HS-5 (cell line): ENCODE results near the gene PIK3R6.
A peak's percentile ranks its signal among the peaks of the same experiment; 100 is the strongest.

Experiments
- DNase-seq: peaks from one replicate; pipeline ENCODE4 v3.0.0-alpha.2; 2012; ENCODE audit warnings: low read depth

Gene PIK3R6

GRCh38 chr17:8797621-8798175, 69.8 kb downstream of the PIK3R6 start:
- no peak for DNase-seq

GRCh38 chr17:8794636-8795035, 72.8 kb downstream of the PIK3R6 start:
- DNase-seq = no peak

GRCh38 chr17:8793649-8794048, 73.8 kb downstream of the PIK3R6 start:
- DNase-seq = no peak

GRCh38 chr17:8792646-8793045, 74.8 kb downstream of the PIK3R6 start:
- DNase-seq = no peak

DNA sequence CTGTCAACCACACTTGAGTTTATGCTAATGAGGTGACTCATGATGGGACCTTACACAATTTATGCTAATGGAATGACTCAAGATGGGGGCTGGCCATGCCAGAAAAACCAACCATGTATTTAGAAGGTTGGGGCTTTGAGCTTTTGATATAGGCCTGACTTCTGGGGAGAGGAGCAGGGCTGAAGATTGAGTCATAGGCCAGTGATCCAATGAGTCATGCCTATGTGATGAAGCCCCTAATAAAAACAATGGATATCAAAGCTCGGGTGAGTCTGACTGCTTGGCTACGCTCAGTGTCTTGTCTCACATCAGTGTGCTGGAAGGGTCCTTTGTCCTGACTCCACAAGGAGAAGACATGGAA, 75.6 kb downstream of the PIK3R6 start:
- DNase-seq = peak; percentile 64

DNA sequence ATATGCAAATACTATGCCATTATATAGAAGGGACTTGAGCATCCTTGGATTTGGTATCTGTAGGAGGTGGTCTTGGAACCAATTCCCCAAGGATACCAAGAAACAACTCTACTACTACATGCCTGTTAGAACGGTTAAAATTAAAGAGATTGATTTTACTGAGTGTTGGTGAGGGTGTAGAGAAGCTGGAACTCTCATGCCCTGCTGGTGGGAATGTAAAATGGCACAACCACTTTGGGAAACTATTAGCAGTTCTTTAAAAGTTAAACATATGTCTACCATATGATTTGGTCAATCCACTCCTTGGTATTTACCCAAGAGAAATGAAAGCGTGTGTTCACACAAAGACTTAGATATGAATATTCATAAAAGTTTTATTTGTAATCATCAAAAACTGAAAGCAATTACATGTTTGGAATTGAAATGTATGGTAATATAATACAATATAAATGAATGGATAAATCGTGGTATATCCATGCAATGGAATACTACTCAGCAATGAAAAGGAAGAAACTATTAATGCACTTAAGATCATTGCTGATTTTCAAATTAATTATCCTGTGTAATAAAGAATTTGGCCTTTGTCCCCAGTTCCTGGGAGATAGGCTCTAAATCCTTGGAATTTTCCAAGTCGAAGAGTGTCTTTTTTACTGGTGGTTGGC, 76.1 kb downstream of the PIK3R6 start:
- DNase-seq = no peak

DNA sequence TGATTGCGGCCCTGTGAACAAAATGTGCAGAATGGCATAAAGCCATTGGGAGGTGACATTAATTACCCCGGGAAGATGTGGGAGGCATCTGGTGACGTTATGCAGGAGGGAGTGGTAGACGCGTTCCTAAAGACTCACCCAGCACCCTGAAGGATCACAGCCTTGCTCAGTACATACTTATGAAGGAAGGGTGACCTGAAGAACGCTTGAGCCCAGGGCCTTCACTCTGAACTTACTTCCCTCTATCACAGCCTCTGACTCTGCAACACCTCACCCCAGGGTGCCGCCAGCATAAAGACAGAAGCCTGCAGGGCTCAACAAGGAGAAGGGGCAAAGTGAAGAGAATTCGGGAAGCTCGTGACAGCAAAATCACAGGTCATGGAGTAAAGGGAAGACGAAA, 77.7 kb downstream of the PIK3R6 start:
- DNase-seq = no peak

DNA sequence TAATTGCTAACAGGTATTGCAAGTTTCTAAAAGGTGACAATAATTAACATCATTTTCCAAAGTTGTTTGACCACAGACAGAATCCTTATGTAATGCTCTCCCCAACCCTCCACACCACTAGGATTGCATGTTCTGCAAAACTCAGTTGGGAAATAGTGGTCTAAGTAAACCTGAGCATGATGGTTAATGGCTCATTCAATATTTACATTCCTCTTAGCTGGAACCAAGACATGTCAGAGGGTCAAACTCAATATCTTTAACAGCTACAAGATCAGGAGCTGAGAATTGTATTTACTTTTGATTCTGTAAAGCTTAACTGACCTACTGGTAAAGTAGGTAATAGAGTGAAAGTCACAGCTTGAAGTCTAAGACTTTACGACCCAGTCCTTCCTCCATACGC, 78.5 kb downstream of the PIK3R6 start:
- no peak for DNase-seq

GRCh38 chr17:8785547-8786413, 81.7 kb downstream of the PIK3R6 start:
- peak; percentile 14 for DNase-seq

GRCh38 chr17:8782176-8782575, 85.3 kb downstream of the PIK3R6 start:
- no peak for DNase-seq

DNA sequence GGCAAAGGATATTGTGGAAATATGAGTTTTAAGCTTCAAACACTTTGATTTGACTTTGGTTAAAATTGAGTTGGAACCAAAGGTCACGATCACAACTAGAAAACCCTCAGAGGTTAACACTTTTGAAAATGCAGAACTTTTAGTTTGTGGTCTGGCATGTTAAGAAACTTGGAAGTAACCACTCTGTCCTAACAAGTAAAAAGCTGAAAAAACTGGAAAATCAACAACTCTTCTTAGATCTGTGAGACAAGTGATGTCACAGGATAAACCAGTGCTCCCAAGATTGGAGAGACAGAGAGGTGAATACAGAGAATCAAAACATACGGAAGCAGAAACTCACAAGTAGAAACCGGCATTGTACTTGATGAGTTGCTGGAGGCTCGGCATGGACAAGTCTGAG, 85.7 kb downstream of the PIK3R6 start:
- DNase-seq = no peak

DNA sequence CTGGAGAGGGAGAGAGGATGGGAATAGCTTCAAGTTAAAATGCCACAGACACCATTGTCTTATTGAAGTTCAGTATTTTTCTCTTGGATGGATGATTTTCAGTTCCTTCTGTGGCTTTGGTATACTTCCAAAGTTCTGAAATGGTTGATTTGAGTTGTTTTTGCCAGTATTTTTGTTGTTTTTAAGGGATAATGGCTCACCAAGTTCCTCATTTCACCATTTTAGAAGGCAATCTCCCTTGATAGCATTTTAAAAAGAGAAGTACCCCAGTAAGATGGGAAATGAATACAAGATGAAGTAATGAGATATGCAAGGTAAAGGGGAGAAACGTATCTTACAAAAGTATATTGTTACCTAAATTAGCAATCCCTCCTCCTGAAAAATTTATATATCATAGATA, 90.6 kb downstream of the PIK3R6 start:
- DNase-seq = no peak

DNA sequence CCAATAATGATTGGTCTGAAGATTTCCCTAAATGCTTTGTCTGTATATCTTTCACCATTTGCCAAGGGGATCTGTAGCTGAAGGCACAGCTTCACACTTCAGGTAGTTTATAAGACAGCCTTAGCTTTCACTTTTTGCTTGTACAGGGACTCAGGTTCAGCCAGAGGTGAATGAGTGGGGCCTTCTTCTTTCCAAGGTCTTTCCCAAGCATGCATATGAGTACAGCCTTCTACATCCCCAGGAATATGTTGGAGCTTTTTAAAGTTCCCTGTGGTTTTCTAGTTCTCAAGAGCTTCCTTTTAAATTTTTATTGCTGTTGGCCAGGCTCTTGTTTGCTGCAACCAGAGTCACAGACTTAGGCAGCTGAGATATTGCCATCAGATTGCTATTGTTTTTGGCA, 91.2 kb downstream of the PIK3R6 start:
- no peak for DNase-seq

DNA sequence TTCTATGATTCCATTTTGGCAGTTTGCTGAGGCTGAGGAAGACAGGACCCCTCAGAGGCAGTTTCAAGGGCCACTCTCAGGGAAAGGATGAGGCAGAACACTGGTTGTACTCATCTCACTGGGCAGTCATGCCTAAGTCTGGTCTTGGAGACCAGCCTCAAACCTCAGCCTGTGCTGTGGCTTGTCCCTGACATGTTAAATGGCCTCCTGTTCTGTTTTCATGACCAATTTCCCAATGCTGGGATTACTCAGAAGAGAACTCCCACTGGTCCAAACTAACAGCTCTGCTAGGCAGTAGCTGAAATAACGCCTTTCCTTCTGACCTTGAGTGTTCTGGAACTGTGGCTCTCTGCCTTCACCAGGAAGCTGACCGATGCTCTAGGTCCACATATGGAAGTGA, 100.7 kb downstream of the PIK3R6 start:
- DNase-seq = no peak

DNA sequence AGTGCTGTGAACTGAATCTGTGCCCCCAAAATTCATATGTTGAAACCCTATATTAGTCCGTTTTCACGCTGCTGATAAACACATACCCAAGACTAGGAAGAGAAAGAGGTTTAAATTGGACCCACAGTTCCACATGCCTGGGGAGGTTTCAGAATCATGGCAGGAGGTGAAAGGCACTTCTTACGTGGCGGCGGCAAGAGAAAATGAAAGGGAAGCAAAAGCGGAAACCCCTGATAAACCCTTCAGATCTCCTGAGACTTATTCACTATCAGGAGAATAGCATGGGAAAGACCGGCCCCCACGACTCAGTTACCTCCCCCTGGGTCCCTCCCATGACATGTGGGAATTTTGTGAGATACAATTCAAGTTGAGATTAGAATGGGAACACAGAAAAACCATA, 105.5 kb downstream of the PIK3R6 start:
- DNase-seq = no peak

DNA sequence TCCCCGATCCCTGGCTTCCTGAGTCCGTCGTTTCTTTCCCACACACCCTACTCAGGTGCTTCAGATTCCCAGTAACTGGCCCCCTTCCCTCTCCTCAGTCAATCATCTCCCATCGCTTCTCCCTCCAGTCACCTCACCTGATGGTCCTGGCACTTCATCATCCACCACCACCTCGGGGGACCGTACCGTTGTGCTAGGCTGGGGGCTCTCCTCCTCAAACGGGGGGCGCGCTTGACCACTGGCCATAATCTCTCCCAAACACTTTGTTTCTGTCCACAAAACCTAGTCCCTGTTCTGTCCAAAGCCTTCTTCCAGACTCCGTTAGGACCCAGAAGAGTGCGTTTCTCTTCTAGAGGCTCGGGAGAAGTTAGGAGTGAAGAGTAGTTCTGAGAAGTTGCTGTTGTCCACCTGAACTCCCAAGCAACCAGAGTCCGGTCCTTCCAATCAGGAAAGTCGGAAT, 109.3 kb downstream of the PIK3R6 start, which contains the start of gene SPDYE4:
SPDYE4 (minus strand) TSS at position 410 of the 460 bp plus-strand sequence; CDS start at position 246, 164 bp downstream.
- no peak for DNase-seq

DNA sequence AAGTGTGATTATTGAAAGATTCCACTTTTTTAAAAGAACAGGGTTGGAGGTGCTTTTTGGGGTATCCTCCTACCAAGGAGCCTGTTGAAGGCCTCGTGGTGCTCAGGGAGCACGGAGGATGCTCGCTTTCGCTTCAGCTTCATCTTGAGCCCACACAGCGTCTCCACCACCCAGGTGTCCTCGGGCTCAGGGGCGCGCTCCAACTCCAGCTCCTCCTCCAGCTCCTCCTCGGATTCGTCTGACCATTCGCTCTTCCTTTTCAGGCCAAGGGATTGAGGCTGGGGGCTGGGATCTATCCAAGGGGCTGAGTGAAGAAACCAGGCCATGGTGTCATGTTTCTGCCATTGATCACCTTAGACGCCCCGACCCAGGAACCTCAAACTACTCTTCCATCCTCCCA, 110.3 kb downstream of the PIK3R6 start:
- no peak for DNase-seq

DNA sequence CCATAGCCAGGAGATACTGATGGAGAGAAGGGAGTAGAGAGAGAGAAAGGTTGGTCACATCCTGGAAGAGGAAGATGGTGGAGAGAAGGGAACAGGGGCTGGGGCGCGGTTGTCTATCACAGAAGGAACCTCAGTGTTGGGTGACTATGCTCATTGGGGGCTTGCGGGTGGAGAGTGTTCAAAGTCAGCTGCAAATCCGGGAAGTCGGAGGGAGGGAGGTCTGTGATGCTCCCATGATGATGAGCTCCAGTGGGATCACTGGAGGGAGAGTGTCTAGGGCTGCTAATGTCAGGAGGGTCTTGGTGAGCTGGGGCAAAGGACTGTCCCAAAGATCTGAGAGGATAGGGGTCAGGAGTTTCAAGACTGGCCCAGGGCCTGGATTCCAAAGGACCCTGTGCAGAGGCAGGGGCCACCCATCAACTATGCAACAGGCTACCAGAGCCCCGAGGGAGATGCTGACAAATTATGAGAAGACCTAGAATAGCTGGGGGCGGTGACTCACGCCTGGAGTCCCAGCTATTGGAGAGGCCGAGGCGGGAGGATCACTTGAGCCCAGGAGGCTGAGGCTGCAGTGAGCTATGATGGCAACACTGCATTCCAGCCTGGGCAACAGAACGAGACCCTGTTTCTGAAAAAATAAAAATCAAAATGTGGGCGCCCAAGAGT, 111.8 kb downstream of the PIK3R6 start:
- no peak for DNase-seq

- DNase-seq = no peak
Observed at GRCh38 chr17:8754890-8755289, 112.6 kb downstream of the PIK3R6 start.

DNA sequence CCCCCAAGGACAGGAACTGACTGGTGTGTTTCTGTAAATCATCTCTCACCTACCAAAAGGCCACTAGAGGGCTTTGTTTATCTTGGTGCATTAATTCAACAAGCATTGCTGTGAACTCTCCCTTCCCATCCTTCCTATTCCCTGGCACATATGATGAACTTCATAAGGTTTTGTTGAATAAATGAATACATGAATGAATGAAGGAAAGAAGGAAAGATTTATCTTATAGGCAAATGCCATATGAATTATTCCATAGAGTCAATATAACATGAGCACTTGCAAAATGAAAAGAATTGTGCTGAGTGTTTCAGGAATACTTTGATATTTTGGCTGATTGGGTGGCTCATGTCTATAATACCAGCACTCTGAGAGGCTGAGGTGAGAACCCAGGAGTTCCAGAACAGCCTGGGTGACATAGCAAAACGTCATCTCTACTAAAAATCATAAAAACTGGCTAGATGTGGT, 113.5 kb downstream of the PIK3R6 start:
- DNase-seq = peak; percentile 3

DNA sequence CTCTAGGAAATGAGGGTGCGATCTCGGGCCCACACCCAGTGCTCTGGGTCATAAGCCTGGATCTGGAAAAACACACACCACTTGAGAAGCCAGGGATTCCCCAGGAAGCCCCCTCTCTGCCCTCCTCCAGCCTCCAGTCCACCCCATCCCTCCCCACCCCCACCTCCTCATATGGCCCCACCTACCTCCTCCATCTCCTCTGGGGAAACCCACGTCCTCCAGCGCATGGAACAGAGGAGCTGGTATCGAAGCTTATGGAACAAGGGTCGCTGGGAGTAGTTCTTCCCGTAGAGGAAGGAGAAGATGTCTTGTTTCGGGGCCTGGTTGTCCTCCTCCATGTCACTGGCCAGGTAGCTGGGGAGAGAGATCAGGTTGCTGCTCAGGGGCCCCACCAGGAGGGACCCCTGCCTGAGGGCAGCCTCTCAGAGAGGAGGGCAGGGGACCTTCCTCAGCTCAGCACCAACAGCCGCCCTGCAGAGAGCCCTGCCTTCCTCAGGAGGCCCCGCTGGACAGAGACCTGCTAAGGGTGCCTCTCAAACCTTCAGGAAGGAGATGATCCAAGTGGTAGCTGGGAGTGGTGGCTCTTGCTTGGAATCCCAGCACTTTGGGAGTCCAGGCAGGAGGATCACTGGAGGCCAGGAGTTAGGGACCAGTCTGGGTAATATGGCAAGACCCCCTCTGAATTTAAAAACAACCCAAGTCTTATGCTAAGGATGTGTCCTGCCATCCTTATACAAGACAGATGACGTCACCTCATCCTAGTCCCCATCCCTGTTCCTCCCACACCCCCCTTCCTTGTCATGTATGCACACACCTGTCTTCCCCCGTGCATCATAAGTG, 114.1 kb downstream of the PIK3R6 start:
- DNase-seq = no peak
